SK-N-SH (cell line): ENCODE results near the gene TEX19. TPM values are rescaled to one million over a fixed set of nuclear protein-coding genes. Genes with fewer than 3 reads are reported as not detected.

Experiments
- CTCF ChIA-PET: fragments of 300-600, 350-600 bp; formaldehyde crosslinking; extraction: SDS; loops from one replicate; lab custom pipeline; 2021; lab: Yijun Ruan, JAX
- POLR2A ChIA-PET: fragments of 350-600 bp; sonication (Branson Sonifier 250); formaldehyde crosslinking; extraction: SDS; loops from one replicate; lab custom pipeline; 2020; ENCODE audit warnings: antibody characterized with exemption, inconsistent platforms; lab: Yijun Ruan, JAX
- DNase-seq: peaks from one replicate; pipeline ENCODE4 v3.0.0; 2012
- H2AFZ ChIP-seq: fragments of 200-600 bp; sonication (generic); 2 replicates; pipeline ENCODE4 v1.8.1; 2016; ENCODE audit warnings: antibody characterized with exemption, mild to moderate bottlenecking, low read depth
- H3F3A ChIP-seq: fragments of 200-600 bp; sonication (generic); replicated peaks from 2 replicates; pipeline ENCODE3; 2016; ENCODE audit warnings: antibody characterized with exemption, mild to moderate bottlenecking; ENCODE audit not compliant: insufficient read depth
- H3K27ac ChIP-seq, 2 experiments: fragments of 200-500 bp in 1 of 2; fragments of 200-600 bp in 1 of 2; sonication (Bioruptor generic) in 1 of 2; sonication (generic), shearing (Covaris generic) in 1 of 2; 2 replicates each; pipeline versions ENCODE4 v1.5.1 to v1.6.1; 2014 to 2016; ENCODE audit warnings: low read depth in 2 of 2, inconsistent platforms in 1 of 2, low read length in 1 of 2, mild to moderate bottlenecking in 1 of 2, mixed read lengths in 1 of 2
- H3K27me3 ChIP-seq: fragments of 200-600 bp; sonication (generic), shearing (Covaris generic); 2 replicates; pipeline ENCODE4 v1.6.1; 2016; ENCODE audit warnings: mixed run types; ENCODE audit not compliant: insufficient read depth
- H3K36me3 ChIP-seq, 2 experiments: fragments of 200-500 bp in 1 of 2; fragments of 200-600 bp in 1 of 2; sonication (Bioruptor generic) in 1 of 2; sonication (generic) in 1 of 2; replicated peaks in 1 of 2; 2 replicates each; pipeline versions ENCODE3 to v1.5.1; 2014 to 2016; ENCODE audit warnings: low read length in 1 of 2, mild to moderate bottlenecking in 1 of 2; ENCODE audit not compliant: insufficient read depth in 2 of 2, control insufficient read depth in 1 of 2
- H3K4me1 ChIP-seq, 2 experiments: fragments of 200-500 bp in 1 of 2; fragments of 200-600 bp in 1 of 2; sonication (Bioruptor generic) in 1 of 2; sonication (generic), shearing (Covaris generic) in 1 of 2; 2 replicates each; pipeline versions ENCODE4 v1.5.1 to v1.6.1; 2014 to 2016; ENCODE audit warnings: low read depth in 1 of 2, low read length in 1 of 2, mixed run types in 1 of 2; ENCODE audit not compliant: insufficient read depth in 2 of 2, control insufficient read depth in 1 of 2
- H3K4me2 ChIP-seq: fragments of 200-600 bp; sonication (generic), shearing (Covaris generic); 2 replicates; pipeline ENCODE4 v1.6.1; 2017; ENCODE audit warnings: mixed run types
- H3K4me3 ChIP-seq, 2 experiments: fragments of 200-500 bp in 1 of 2; fragments of 200-600 bp in 1 of 2; sonication (Bioruptor generic) in 1 of 2; sonication (generic), shearing (Covaris generic) in 1 of 2; 2 replicates each; pipeline versions ENCODE4 v1.5.1 to v1.8.1; 2014 to 2016; ENCODE audit warnings: low read depth in 2 of 2, inconsistent platforms in 1 of 2, low read length in 1 of 2, mild to moderate bottlenecking in 1 of 2, mixed read lengths in 1 of 2, moderate library complexity in 1 of 2
- H3K79me2 ChIP-seq: fragments of 200-600 bp; sonication (generic); 2 replicates; pipeline ENCODE4 v1.8.1; 2017; ENCODE audit warnings: mild to moderate bottlenecking; ENCODE audit not compliant: insufficient read depth
- H3K9ac ChIP-seq: fragments of 200-600 bp; sonication (generic); 2 replicates; pipeline ENCODE4 v1.6.1; 2017; ENCODE audit warnings: mixed run types
- H3K9me2 ChIP-seq: fragments of 200-600 bp; sonication (generic); 2 replicates; pipeline ENCODE4 v1.6.1; 2017; ENCODE audit warnings: mixed run types
- H3K9me3 ChIP-seq: fragments of 200-600 bp; sonication (generic); 2 replicates; pipeline ENCODE4 v1.6.1; 2017; ENCODE audit warnings: mixed run types, mild to moderate bottlenecking, moderate library complexity
- H4K20me1 ChIP-seq: fragments of 200-600 bp; sonication (generic); 2 replicates; pipeline ENCODE4 v1.6.1; 2017; ENCODE audit warnings: mild to moderate bottlenecking, mixed run types; ENCODE audit not compliant: insufficient read depth
- ELF1 ChIP-seq: IDR thresholded peaks from 2 replicates; pipeline ENCODE4 v1.4.0; 2012
- EP300 ChIP-seq, 2 experiments: IDR thresholded peaks; 2 replicates each; pipeline versions ENCODE4 v1.4.0 to v1.6.1; 2012; ENCODE audit warnings: borderline replicate concordance in 1 of 2, low read depth in 1 of 2, low read length in 1 of 2
- EZH2phosphoT487 ChIP-seq: fragments of 200-600 bp; sonication (generic); IDR thresholded peaks from 2 replicates; pipeline ENCODE4 v1.6.1; 2017; ENCODE audit warnings: low read depth, mixed run types, mild to moderate bottlenecking, antibody characterized with exemption, moderate library complexity, borderline replicate concordance
- FOXJ3 ChIP-seq: sonication (generic); formaldehyde crosslinking; IDR thresholded peaks from 2 replicates; pipeline ENCODE4 v1.5.1; 2020; ENCODE audit warnings: mild to moderate bottlenecking, missing genetic modification reagents
- MEF2A ChIP-seq: IDR thresholded peaks from 2 replicates; pipeline ENCODE4 v1.4.0; 2012; ENCODE audit warnings: low read depth, borderline replicate concordance
- NFIC ChIP-seq: IDR thresholded peaks from 2 replicates; pipeline ENCODE4 v1.4.0; 2012; ENCODE audit warnings: borderline replicate concordance
- NRF1 ChIP-seq: IDR thresholded peaks from 2 replicates; pipeline ENCODE4 v1.6.1; 2012; ENCODE audit warnings: low read depth, mild to moderate bottlenecking, low read length
- POLR2AphosphoS5 ChIP-seq: IDR thresholded peaks from 2 replicates; pipeline ENCODE4 v1.6.1; 2012; ENCODE audit warnings: low read depth, low read length
- RCOR1 ChIP-seq: fragments of 150-350 bp; IDR thresholded peaks from 2 replicates; pipeline ENCODE4 v1.6.1; 2017; ENCODE audit warnings: antibody characterized with exemption, low read length
- RXRA ChIP-seq: IDR thresholded peaks from 2 replicates; pipeline ENCODE4 v1.4.0; 2012; ENCODE audit warnings: low read depth, mild to moderate bottlenecking, borderline replicate concordance
- SMC3 ChIP-seq: IDR thresholded peaks from 2 replicates; pipeline ENCODE4 v1.6.1; 2012; ENCODE audit warnings: low read depth, low read length, improper control_type of control experiment
- TAF1 ChIP-seq: IDR thresholded peaks from 2 replicates; pipeline ENCODE4 v1.6.1; 2012; ENCODE audit warnings: low read depth, mild to moderate bottlenecking, low read length, moderate library complexity, borderline replicate concordance
- TEAD4 ChIP-seq: IDR thresholded peaks from 2 replicates; pipeline ENCODE4 v1.4.0; 2012; ENCODE audit warnings: mild to moderate bottlenecking, borderline replicate concordance; ENCODE audit not compliant: insufficient read depth
- YY1 ChIP-seq: IDR thresholded peaks from 2 replicates; pipeline ENCODE4 v1.4.0; 2012; ENCODE audit warnings: low read depth, mild to moderate bottlenecking
- WGBS: methylation state at CpG from one replicate; pipeline ENCODE4 v1.1.6; 2017; ENCODE audit warnings: low lambda C conversion rate; 5-methylcytosine and 5-hydroxymethylcytosine counted together
- polyA plus RNA-seq, 3 experiments: library from polyadenylated mRNA; depleted of rRNA; stranded (reverse); fragments of >200 nt; gene quantifications; 2 replicates each; pipeline ENCODE4 v1.2.3, GENCODE V29; 2012
- TF ChIP-seq, protein P1 (sequence below): IDR thresholded peaks from 2 replicates; pipeline ENCODE4 v1.4.0; 2012; ENCODE audit warnings: low read depth
- TF ChIP-seq, protein P2 (sequence below): fragments of 200-600 bp; sonication (generic); IDR thresholded peaks from 2 replicates; pipeline ENCODE4 v1.6.1; 2017; ENCODE audit warnings: antibody characterized with exemption, mild to moderate bottlenecking, moderate library complexity
- TF ChIP-seq, protein P3 (sequence below): fragments of 150-350 bp; IDR thresholded peaks from 2 replicates; pipeline ENCODE4 v1.6.1; 2017; ENCODE audit warnings: antibody characterized with exemption, low read length, low read depth, borderline replicate concordance
- TF ChIP-seq, protein P4 (sequence below): IDR thresholded peaks from 2 replicates; pipeline ENCODE4 v1.4.0; 2012; ENCODE audit warnings: low read depth, borderline replicate concordance
- TF ChIP-seq, protein P5 (sequence below): IDR thresholded peaks from 2 replicates; pipeline ENCODE4; 2012

The TEX19 gene
- polyA plus RNA-seq, 1 of the 3 experiments (the other 2 are of a cell fraction): 0.10 TPM

DNA sequence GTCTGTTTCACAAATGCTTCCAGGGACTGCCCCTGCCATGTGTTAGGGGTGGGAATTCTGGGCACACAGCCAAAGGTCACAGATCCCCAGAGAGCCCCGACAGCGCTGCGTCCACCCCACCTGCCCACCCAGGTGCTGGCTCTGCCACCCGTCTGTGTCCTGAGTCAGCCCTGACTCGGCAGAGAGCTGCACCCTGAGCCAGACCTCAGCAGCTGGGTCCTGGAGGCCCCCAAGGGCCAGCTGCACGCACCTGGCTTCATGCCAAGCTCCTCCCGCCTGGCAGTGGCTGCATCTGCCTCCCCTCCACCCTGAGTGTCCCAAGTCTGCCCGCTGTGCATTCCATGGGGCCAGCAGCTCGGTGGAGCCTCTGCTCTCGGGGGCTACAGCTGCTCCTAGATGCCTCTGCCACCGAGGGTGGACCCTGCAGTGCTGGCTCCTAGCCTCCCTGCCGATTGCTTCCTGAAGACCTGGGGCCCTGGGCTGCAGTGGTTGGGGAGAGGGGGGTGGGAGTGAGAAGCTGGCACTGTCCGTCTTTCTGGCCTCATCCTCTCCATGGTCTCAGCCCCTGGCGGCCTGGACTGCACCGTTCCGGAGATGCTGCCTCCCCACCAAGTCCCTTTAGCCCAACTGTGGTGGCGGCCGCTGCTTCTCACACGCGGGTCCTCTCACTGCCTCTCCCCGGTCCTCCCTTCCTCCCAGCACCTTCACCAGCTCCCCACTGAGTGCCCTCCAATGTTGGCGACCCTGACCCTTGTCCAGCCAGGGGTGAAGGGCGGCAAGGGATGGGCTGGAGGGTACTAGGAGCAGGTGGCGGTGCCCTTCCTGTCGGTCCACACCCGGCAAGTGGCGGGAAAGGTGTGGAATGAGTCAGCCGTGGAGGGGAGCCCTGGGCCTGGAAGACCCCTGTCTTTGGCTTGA is 28.5 kb upstream of the TEX19 start (continued):
- TF ChIP-seq NRF1 (no peak), NFIC (peak; percentile 98), EP300 (IDR thresholded peaks at IDR 0.05; ENCODE audit: borderline replicate concordance in 1 of 2, low read depth in 1 of 2, low read length in 1 of 2) (peak in 1 of 2 experiments; percentile 66; a peak in 2 of 4 replicates), EZH2phosphoT487 (no peak), TAF1 (no peak), RCOR1 (peak; percentile 85), SMC3 (no peak), POLR2AphosphoS5 (no peak)
- TF ChIP-seq, protein P1, sequence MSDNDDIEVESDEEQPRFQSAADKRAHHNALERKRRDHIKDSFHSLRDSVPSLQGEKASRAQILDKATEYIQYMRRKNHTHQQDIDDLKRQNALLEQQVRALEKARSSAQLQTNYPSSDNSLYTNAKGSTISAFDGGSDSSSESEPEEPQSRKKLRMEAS: 0 out of 2 replicates have a peak, but pooled peaks have one; percentile 39
- TF ChIP-seq, protein P2, sequence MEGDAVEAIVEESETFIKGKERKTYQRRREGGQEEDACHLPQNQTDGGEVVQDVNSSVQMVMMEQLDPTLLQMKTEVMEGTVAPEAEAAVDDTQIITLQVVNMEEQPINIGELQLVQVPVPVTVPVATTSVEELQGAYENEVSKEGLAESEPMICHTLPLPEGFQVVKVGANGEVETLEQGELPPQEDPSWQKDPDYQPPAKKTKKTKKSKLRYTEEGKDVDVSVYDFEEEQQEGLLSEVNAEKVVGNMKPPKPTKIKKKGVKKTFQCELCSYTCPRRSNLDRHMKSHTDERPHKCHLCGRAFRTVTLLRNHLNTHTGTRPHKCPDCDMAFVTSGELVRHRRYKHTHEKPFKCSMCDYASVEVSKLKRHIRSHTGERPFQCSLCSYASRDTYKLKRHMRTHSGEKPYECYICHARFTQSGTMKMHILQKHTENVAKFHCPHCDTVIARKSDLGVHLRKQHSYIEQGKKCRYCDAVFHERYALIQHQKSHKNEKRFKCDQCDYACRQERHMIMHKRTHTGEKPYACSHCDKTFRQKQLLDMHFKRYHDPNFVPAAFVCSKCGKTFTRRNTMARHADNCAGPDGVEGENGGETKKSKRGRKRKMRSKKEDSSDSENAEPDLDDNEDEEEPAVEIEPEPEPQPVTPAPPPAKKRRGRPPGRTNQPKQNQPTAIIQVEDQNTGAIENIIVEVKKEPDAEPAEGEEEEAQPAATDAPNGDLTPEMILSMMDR: peak; percentile 19; the same call in 1 of the 2 replicates

DNA sequence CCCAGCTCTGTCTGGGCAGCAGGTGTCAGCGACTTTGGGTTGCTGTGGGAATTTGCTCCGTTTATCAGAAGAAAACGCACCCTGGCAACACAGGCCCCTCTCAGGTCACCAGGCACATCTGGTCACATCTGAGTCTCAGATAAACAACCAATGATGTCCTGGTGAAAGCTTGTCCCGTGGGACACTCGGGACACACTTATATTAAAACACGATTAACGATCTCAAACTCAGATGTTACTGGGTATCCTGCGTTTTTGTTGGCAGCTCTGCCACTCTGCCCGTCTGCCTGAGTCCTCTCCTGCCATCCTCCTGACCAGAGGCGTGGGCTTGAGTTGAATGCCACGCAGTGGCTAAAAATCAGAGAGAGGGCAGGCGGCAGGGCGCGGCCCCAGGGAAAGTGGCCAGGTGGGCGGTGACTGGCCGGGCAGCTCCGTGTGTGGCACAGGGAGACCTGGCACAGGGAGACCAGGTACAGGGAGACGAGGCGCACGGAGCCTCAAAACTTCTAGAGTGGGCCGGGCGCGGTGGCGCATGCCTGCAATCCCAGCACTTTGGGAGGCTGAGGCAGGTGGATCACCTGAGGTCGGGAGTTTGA is 27.6 kb upstream of the TEX19 start:
- 46% methylated on average over 25 of the region's 25 CpGs for WGBS
- Histone ChIP-seq H3K9ac (no peak overlapping the region), H3K4me1 (peaks cover 18 to 45% of the 10 kb centered on the region in 2 experiments; a peak in 3 of 4 replicates), H3K36me3 (no peaks in the 10 kb centered on the region), H3K27ac (no peak overlapping the region), H3K27me3 (no peaks in the 10 kb centered on the region; the same call in none of the 2 replicates), H3K9me3 (no peaks in the 10 kb centered on the region), H4K20me1 (no peaks in the 10 kb centered on the region), H3F3A (no peaks in the 10 kb centered on the region), H3K79me2 (no peaks in the 10 kb centered on the region), H3K4me3 (peak overlapping the region in 1 of 2 experiments; percentile 13; a peak in 1 of 4 replicates), H3K4me2 (peak overlapping the region; percentile 66; the same call in 1 of the 2 replicates), H3K9me2 (no peaks in the 10 kb centered on the region), H2AFZ (0 out of 2 replicates have a peak overlapping the region, but pooled peaks have one; percentile 66)
- TF ChIP-seq YY1: no peak
- TF ChIP-seq, protein P3, sequence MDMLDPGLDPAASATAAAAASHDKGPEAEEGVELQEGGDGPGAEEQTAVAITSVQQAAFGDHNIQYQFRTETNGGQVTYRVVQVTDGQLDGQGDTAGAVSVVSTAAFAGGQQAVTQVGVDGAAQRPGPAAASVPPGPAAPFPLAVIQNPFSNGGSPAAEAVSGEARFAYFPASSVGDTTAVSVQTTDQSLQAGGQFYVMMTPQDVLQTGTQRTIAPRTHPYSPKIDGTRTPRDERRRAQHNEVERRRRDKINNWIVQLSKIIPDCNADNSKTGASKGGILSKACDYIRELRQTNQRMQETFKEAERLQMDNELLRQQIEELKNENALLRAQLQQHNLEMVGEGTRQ: no peak
- no peak for TF ChIP-seq RCOR1
- TF ChIP-seq TEAD4: no peak
- TF ChIP-seq NRF1: no peak
- no peak for TF ChIP-seq MEF2A
- TF ChIP-seq ELF1: no peak
- TF ChIP-seq, protein P4, sequence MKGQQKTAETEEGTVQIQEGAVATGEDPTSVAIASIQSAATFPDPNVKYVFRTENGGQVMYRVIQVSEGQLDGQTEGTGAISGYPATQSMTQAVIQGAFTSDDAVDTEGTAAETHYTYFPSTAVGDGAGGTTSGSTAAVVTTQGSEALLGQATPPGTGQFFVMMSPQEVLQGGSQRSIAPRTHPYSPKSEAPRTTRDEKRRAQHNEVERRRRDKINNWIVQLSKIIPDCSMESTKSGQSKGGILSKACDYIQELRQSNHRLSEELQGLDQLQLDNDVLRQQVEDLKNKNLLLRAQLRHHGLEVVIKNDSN: no peak
- TF ChIP-seq FOXJ3 (CRISPR knock-in tag): no peak
- TF ChIP-seq, protein P5, sequence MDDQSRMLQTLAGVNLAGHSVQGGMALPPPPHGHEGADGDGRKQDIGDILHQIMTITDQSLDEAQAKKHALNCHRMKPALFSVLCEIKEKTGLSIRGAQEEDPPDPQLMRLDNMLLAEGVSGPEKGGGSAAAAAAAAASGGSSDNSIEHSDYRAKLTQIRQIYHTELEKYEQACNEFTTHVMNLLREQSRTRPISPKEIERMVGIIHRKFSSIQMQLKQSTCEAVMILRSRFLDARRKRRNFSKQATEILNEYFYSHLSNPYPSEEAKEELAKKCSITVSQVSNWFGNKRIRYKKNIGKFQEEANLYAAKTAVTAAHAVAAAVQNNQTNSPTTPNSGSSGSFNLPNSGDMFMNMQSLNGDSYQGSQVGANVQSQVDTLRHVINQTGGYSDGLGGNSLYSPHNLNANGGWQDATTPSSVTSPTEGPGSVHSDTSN: no peak
- TF ChIP-seq RXRA: no peak
- ChIA-PET CTCF (interaction anchor here (0.6 to 9.9 kb wide), 16 partner anchors 9 to 444 kb away, joined by 3 to 78 read pairs (median 4); partner anchors contain the start of gene SLC16A3), POLR2A (interaction anchor here (0.9 to 1.7 kb wide), 3 partner anchors 33 to 58 kb away, joined by 3 to 4 read pairs (median 4); partner anchors contain the start of gene CSNK1D)
- no peak for DNase-seq
